ENCODE results near the gene ISG15.

ISG15 gene

DNA sequence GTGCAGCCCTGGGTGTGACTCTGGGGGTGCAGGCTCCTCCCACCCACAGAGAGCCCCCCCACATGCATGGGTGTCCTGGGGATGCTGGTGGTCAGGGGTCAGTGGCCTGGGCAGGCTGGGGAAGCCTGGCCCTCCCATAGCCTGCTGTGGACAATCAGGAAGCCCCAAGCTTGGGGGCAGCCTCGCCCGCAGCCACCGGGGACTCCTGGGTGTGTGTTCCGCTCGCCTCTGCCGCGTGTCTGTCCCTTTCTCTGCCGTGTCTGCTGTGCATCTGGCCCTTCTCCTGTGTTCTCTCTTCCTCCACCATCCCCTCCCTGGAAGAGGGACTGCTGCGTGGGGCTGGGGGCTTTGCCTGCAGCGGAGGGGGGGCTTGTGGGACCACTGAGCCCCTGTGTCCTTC, 29.5 kb downstream of the ISG15 start:
- no peaks in the 10 kb centered on the region for H3K4me1 ChIP-seq (ENCODE audit: control insufficient read depth, insufficient read depth, low read length)
- H3K9me3 ChIP-seq (ENCODE audit: control insufficient read depth, insufficient read depth, low read length): no peaks in the 10 kb centered on the region
- H3K4me3 ChIP-seq (ENCODE audit: low read depth, low read length): no peak overlapping the region
- H3K36me3 ChIP-seq (ENCODE audit: control insufficient read depth, insufficient read depth, low read length): peaks cover 62% of the 10 kb centered on the region
- H3K27me3 ChIP-seq (ENCODE audit: control insufficient read depth, insufficient read depth, low read length): peaks cover 11% of the 10 kb centered on the region
- no peak overlapping the region for H3K9ac ChIP-seq (ENCODE audit: low read depth, low read length)

- Histone ChIP-seq H3K4me1 (ENCODE audit: control insufficient read depth, insufficient read depth, low read length) (no peaks in the 10 kb centered on the region), H3K36me3 (ENCODE audit: control insufficient read depth, insufficient read depth, low read length) (peaks cover 61% of the 10 kb centered on the region)
Observed at GRCh38 chr1:1043411-1043810, 30.1 kb downstream of the ISG15 start.

GRCh38 chr1:1043921-1044320, 30.6 kb downstream of the ISG15 start:
- H3K4me1 ChIP-seq (ENCODE audit: control insufficient read depth, insufficient read depth, low read length): no peaks in the 10 kb centered on the region
- no peaks in the 10 kb centered on the region for H3K9me3 ChIP-seq (ENCODE audit: control insufficient read depth, insufficient read depth, low read length)
- no peak overlapping the region for H3K9ac ChIP-seq (ENCODE audit: low read depth, low read length)
- H3K36me3 ChIP-seq (ENCODE audit: control insufficient read depth, insufficient read depth, low read length): peaks cover 61% of the 10 kb centered on the region
- H3K27me3 ChIP-seq (ENCODE audit: control insufficient read depth, insufficient read depth, low read length): peaks cover 2% of the 10 kb centered on the region
- no peak overlapping the region for H3K4me3 ChIP-seq (ENCODE audit: low read depth, low read length)

More at GRCh38 chr1:1043411-1043810, 30.1 kb downstream of the ISG15 start:
- H3K27me3 ChIP-seq (ENCODE audit: control insufficient read depth, insufficient read depth, low read length): peaks cover 7% of the 10 kb centered on the region
- no peaks in the 10 kb centered on the region for H3K9me3 ChIP-seq (ENCODE audit: control insufficient read depth, insufficient read depth, low read length)
- no peak overlapping the region for H3K9ac ChIP-seq (ENCODE audit: low read depth, low read length)
- no peak overlapping the region for H3K4me3 ChIP-seq (ENCODE audit: low read depth, low read length)

DNA sequence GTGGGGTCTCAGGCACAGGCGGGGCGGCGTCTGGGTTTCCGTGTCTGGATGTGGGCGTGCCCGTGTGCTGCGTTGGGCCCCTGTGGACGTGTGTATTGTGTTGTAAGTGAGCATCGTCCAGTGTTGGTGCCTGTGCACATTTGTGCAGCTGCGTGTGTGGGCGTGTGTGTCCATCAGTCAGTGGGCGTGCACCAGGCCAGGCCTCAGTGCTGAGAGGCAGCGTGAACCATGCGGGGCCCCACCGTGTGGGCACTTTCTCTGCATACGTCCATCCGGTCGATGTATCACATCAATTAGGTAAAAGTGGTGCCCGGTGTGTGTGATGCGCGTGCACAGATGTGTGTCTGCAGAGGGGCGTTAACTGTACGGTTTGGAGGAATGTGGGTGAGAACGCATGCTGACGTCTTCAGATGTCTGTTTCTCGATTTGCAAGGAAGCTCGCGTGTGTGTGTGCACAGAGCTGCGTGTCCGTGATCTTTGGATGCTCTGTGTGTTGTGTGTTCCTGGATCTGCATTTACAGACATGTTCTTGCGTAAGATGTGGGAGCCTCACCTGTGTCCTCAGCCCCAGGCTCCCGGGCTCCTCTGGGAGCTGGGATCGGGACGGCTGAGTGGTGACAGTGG, 31.3 kb downstream of the ISG15 start:
- Histone ChIP-seq H3K4me3 (ENCODE audit: low read depth, low read length) (no peak overlapping the region), H3K4me1 (ENCODE audit: control insufficient read depth, insufficient read depth, low read length) (no peaks in the 10 kb centered on the region), H3K9me3 (ENCODE audit: control insufficient read depth, insufficient read depth, low read length) (no peaks in the 10 kb centered on the region), H3K36me3 (ENCODE audit: control insufficient read depth, insufficient read depth, low read length) (peaks cover 64% of the 10 kb centered on the region), H3K9ac (ENCODE audit: low read depth, low read length) (no peak overlapping the region), H3K27me3 (ENCODE audit: control insufficient read depth, insufficient read depth, low read length) (no peaks in the 10 kb centered on the region)

DNA sequence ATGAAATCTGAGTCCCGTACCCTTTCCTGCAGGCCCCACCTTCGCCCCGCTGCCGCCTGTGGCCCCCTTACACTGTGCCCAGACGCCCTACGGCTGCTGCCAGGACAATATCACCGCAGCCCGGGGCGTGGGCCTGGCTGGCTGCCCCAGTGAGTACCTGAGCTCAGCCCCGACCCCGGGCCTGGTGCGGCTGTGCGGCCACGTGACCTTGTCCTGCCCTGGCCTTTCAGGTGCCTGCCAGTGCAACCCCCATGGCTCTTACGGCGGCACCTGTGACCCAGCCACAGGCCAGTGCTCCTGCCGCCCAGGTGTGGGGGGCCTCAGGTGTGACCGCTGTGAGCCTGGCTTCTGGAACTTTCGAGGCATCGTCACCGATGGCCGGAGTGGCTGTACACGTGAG, 31.8 kb downstream of the ISG15 start:
- peaks cover 67% of the 10 kb centered on the region for H3K36me3 ChIP-seq (ENCODE audit: control insufficient read depth, insufficient read depth, low read length)

GRCh38 chr1:1046243-1046642, 32.9 kb downstream of the ISG15 start:
- Histone ChIP-seq H3K4me3 (ENCODE audit: low read depth, low read length) (no peak overlapping the region), H3K4me1 (ENCODE audit: control insufficient read depth, insufficient read depth, low read length) (no peaks in the 10 kb centered on the region), H3K36me3 (ENCODE audit: control insufficient read depth, insufficient read depth, low read length) (peaks cover 77% of the 10 kb centered on the region), H3K27me3 (ENCODE audit: control insufficient read depth, insufficient read depth, low read length) (no peaks in the 10 kb centered on the region), H3K9me3 (ENCODE audit: control insufficient read depth, insufficient read depth, low read length) (no peaks in the 10 kb centered on the region), H3K9ac (ENCODE audit: low read depth, low read length) (no peak overlapping the region)

More for the DNA sequence above, 31.8 kb downstream of the ISG15 start:
- no peaks in the 10 kb centered on the region for H3K4me1 ChIP-seq (ENCODE audit: control insufficient read depth, insufficient read depth, low read length)
- H3K4me3 ChIP-seq (ENCODE audit: low read depth, low read length): no peak overlapping the region
- H3K9ac ChIP-seq (ENCODE audit: low read depth, low read length): no peak overlapping the region
- H3K9me3 ChIP-seq (ENCODE audit: control insufficient read depth, insufficient read depth, low read length): no peaks in the 10 kb centered on the region
- no peaks in the 10 kb centered on the region for H3K27me3 ChIP-seq (ENCODE audit: control insufficient read depth, insufficient read depth, low read length)

GRCh38 chr1:1046767-1047166, 33.5 kb downstream of the ISG15 start:
- Histone ChIP-seq H3K4me3 (ENCODE audit: low read depth, low read length) (no peak overlapping the region), H3K36me3 (ENCODE audit: control insufficient read depth, insufficient read depth, low read length) (peaks cover 80% of the 10 kb centered on the region), H3K9ac (ENCODE audit: low read depth, low read length) (no peak overlapping the region), H3K4me1 (ENCODE audit: control insufficient read depth, insufficient read depth, low read length) (no peaks in the 10 kb centered on the region), H3K9me3 (ENCODE audit: control insufficient read depth, insufficient read depth, low read length) (no peaks in the 10 kb centered on the region), H3K27me3 (ENCODE audit: control insufficient read depth, insufficient read depth, low read length) (no peaks in the 10 kb centered on the region)

- Histone ChIP-seq H3K9ac (ENCODE audit: low read depth, low read length) (no peak overlapping the region), H3K9me3 (ENCODE audit: control insufficient read depth, insufficient read depth, low read length) (no peaks in the 10 kb centered on the region), H3K4me3 (ENCODE audit: low read depth, low read length) (no peak overlapping the region), H3K36me3 (ENCODE audit: control insufficient read depth, insufficient read depth, low read length) (peaks cover 80% of the 10 kb centered on the region), H3K4me1 (ENCODE audit: control insufficient read depth, insufficient read depth, low read length) (no peaks in the 10 kb centered on the region), H3K27me3 (ENCODE audit: control insufficient read depth, insufficient read depth, low read length) (no peaks in the 10 kb centered on the region)
Observed at GRCh38 chr1:1047407-1047806, 34.1 kb downstream of the ISG15 start.

- Histone ChIP-seq H3K9ac (ENCODE audit: low read depth, low read length) (no peak overlapping the region), H3K9me3 (ENCODE audit: control insufficient read depth, insufficient read depth, low read length) (no peaks in the 10 kb centered on the region), H3K27me3 (ENCODE audit: control insufficient read depth, insufficient read depth, low read length) (no peaks in the 10 kb centered on the region), H3K36me3 (ENCODE audit: control insufficient read depth, insufficient read depth, low read length) (peaks cover 82% of the 10 kb centered on the region), H3K4me3 (ENCODE audit: low read depth, low read length) (no peak overlapping the region), H3K4me1 (ENCODE audit: control insufficient read depth, insufficient read depth, low read length) (no peaks in the 10 kb centered on the region)
Observed at GRCh38 chr1:1047963-1048362, 34.7 kb downstream of the ISG15 start.

DNA sequence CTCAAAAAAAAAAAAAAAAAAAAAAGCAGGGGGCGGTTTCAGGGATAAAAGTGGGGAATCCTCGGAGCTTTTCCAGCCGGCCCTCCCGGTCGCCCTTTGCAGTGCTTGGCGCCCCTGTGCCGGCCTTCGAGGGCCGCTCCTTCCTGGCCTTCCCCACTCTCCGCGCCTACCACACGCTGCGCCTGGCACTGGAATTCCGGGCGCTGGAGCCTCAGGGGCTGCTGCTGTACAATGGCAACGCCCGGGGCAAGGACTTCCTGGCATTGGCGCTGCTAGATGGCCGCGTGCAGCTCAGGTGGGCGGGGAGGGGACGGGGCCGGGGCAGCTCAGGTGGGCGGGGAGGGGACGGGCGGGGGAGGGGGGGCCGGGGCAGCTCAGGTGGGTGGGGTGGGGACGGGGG, 35.5 kb downstream of the ISG15 start:
- Histone ChIP-seq H3K4me1 (ENCODE audit: control insufficient read depth, insufficient read depth, low read length) (no peaks in the 10 kb centered on the region), H3K9ac (ENCODE audit: low read depth, low read length) (no peak overlapping the region), H3K9me3 (ENCODE audit: control insufficient read depth, insufficient read depth, low read length) (no peaks in the 10 kb centered on the region), H3K36me3 (ENCODE audit: control insufficient read depth, insufficient read depth, low read length) (peaks cover 82% of the 10 kb centered on the region), H3K4me3 (ENCODE audit: low read depth, low read length) (no peak overlapping the region), H3K27me3 (ENCODE audit: control insufficient read depth, insufficient read depth, low read length) (no peaks in the 10 kb centered on the region)

GRCh38 chr1:1049318-1050165, 36.2 kb downstream of the ISG15 start:
- Histone ChIP-seq H3K27me3 (ENCODE audit: control insufficient read depth, insufficient read depth, low read length) (no peaks in the 10 kb centered on the region), H3K9me3 (ENCODE audit: control insufficient read depth, insufficient read depth, low read length) (no peaks in the 10 kb centered on the region), H3K4me3 (ENCODE audit: low read depth, low read length) (no peak overlapping the region), H3K36me3 (ENCODE audit: control insufficient read depth, insufficient read depth, low read length) (peaks cover 82% of the 10 kb centered on the region), H3K4me1 (ENCODE audit: control insufficient read depth, insufficient read depth, low read length) (no peaks in the 10 kb centered on the region), H3K9ac (ENCODE audit: low read depth, low read length) (no peak overlapping the region)

- no peaks in the 10 kb centered on the region for H3K4me1 ChIP-seq (ENCODE audit: control insufficient read depth, insufficient read depth, low read length)
- no peaks in the 10 kb centered on the region for H3K9me3 ChIP-seq (ENCODE audit: control insufficient read depth, insufficient read depth, low read length)
- H3K4me3 ChIP-seq (ENCODE audit: low read depth, low read length): no peak overlapping the region
- H3K27me3 ChIP-seq (ENCODE audit: control insufficient read depth, insufficient read depth, low read length): no peaks in the 10 kb centered on the region
- H3K36me3 ChIP-seq (ENCODE audit: control insufficient read depth, insufficient read depth, low read length): peaks cover 80% of the 10 kb centered on the region
- no peak overlapping the region for H3K9ac ChIP-seq (ENCODE audit: low read depth, low read length)
Observed at GRCh38 chr1:1050577-1051052, 37.3 kb downstream of the ISG15 start.
